ENCODE results near the gene CSF2RB. TPM values are rescaled to one million over a fixed set of nuclear protein-coding genes. Genes with fewer than 3 reads are reported as not detected.

Gene CSF2RB
- total and polyA plus RNA-seq, 10 of the 15 experiments (the other 5 are each of a cell fraction or from before 2014, with no cell fraction given): 0.82 to 12.5 (median 5.4) TPM

DNA sequence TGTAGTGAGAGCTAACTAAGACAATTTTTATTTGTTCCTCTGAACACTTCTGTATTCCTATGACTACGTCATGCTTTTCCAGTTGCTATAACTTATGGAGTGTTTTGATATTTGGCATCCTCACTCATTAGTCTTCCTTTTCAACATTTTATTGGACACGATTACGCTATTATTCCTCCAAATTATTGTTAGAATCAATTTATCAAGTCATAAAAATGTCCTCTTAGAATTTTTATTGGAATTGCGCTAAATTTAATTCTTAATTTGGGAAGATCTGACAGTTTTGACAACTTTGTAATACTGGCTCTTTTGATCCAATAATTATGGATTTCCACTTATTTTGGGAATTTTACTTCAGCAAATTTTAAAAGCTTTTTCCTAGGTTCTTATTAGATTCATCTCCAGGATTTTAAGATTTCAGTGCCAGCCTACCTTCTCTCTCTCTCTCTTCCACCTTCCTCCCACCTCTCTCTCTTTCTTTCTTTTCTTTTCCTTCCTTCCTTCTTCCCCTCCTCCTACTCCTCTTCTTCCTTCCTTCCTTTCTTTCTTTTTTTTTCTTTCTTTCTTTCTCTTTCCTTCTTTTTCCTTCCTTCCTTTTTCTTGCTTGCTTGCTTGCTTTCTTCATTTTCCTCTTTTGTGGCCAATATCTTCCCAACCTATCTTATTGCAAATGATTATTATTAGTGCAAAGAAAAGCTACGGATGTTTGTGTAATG is 55.0 kb downstream of the CSF2RB start:
- ATAC-seq (no peak), DNase-seq (ENCODE audit: low read depth, low spot score) (no peak), FAIRE-seq (no peak)
- SMC1A ChIA-PET (ENCODE audit: uncharacterized antibody, unreplicated experiment): interaction anchor here (1.1 to 1.8 kb wide), 4 partner anchors 9 to 116 kb away, joined by 3 to 11 read pairs (median 4); no protein-coding TSS in a partner anchor
- Histone ChIP-seq H3K4me3 (no peak overlapping the region), H3K79me2 (ENCODE audit: control insufficient read depth, insufficient read depth, low read length) (no peaks in the 10 kb centered on the region), H3K27ac (ENCODE audit: control insufficient read depth, insufficient read depth) (no peak overlapping the region), H3K36me3 (ENCODE audit: control insufficient read depth in 2 of 2, insufficient read depth in 2 of 2, low read length in 1 of 2) (no peaks in the 10 kb centered on the region), H4K20me1 (ENCODE audit: control insufficient read depth, insufficient read depth) (no peaks in the 10 kb centered on the region), H3K4me2 (ENCODE audit: control insufficient read depth, insufficient read depth) (no peak overlapping the region), H2AFZ (ENCODE audit: control insufficient read depth, low read depth, low read length) (no peak overlapping the region), H3K4me1 (ENCODE audit: control insufficient read depth, insufficient read depth, low read length) (no peaks in the 10 kb centered on the region), H3K9me3 (replicated peaks; ENCODE audit: control insufficient read depth, insufficient read depth, low read length) (no peaks in the 10 kb centered on the region), H3K27me3 (replicated peaks in 1 of 2; ENCODE audit: control insufficient read depth in 2 of 2, insufficient read depth in 2 of 2, low read length in 1 of 2) (no peaks in the 10 kb centered on the region), H3K9ac (ENCODE audit: control insufficient read depth, insufficient read depth, low read length) (no peak overlapping the region)
- intact Hi-C loops (cut with micrococcal nuclease; ENCODE audit: unreplicated experiment): no loop called here
- POLR2A ChIA-PET: no interaction called here
- RAD21 ChIA-PET (ENCODE audit: unreplicated experiment): no interaction called here
- no TSS peak for BruUV-seq (replicated peaks)
- TF ChIP-seq HCFC1 (IDR thresholded peaks at IDR 0.05; ENCODE audit: low read length) (no peak), USF2 (IDR thresholded peaks at IDR 0.05; ENCODE audit: borderline replicate concordance, low read depth, low read length) (no peak), PML (IDR thresholded peaks at IDR 0.05; ENCODE audit: low read length) (no peak), KLF5 (IDR thresholded peaks at IDR 0.05; ENCODE audit: partially characterized antibody) (no peak), ZNF207 (IDR thresholded peaks at IDR 0.05; ENCODE audit: borderline replicate concordance) (no peak), MAX (IDR thresholded peaks at IDR 0.05; ENCODE audit: low read depth, low read length) (no peak), GABPA (IDR thresholded peaks at IDR 0.05; ENCODE audit: low read depth) (no peak), NFYA (IDR thresholded peaks at IDR 0.05; ENCODE audit: borderline replicate concordance, low read depth, low read length) (no peak)
- TF ChIP-seq, protein P1, sequence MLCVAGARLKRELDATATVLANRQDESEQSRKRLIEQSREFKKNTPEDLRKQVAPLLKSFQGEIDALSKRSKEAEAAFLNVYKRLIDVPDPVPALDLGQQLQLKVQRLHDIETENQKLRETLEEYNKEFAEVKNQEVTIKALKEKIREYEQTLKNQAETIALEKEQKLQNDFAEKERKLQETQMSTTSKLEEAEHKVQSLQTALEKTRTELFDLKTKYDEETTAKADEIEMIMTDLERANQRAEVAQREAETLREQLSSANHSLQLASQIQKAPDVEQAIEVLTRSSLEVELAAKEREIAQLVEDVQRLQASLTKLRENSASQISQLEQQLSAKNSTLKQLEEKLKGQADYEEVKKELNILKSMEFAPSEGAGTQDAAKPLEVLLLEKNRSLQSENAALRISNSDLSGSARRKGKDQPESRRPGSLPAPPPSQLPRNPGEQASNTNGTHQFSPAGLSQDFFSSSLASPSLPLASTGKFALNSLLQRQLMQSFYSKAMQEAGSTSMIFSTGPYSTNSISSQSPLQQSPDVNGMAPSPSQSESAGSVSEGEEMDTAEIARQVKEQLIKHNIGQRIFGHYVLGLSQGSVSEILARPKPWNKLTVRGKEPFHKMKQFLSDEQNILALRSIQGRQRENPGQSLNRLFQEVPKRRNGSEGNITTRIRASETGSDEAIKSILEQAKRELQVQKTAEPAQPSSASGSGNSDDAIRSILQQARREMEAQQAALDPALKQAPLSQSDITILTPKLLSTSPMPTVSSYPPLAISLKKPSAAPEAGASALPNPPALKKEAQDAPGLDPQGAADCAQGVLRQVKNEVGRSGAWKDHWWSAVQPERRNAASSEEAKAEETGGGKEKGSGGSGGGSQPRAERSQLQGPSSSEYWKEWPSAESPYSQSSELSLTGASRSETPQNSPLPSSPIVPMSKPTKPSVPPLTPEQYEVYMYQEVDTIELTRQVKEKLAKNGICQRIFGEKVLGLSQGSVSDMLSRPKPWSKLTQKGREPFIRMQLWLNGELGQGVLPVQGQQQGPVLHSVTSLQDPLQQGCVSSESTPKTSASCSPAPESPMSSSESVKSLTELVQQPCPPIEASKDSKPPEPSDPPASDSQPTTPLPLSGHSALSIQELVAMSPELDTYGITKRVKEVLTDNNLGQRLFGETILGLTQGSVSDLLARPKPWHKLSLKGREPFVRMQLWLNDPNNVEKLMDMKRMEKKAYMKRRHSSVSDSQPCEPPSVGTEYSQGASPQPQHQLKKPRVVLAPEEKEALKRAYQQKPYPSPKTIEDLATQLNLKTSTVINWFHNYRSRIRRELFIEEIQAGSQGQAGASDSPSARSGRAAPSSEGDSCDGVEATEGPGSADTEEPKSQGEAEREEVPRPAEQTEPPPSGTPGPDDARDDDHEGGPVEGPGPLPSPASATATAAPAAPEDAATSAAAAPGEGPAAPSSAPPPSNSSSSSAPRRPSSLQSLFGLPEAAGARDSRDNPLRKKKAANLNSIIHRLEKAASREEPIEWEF (IDR thresholded peaks at IDR 0.05; ENCODE audit: insufficient replicate concordance, low read depth, low read length): no peak
- CTCF ChIA-PET: interaction anchor here (1.2 to 18.9 kb wide), 3 partner anchors 9 to 182 kb away, joined by 6 to 310 read pairs (median 51); partner anchors contain the start of gene NCF4
- in situ Hi-C loops (cut with MboI): no loop called here
- WGBS (ENCODE audit: insufficient coverage, insufficient replicate concordance, low lambda C conversion rate, missing lambda C conversion rate): 52% methylated on average over 5 of the region's 5 CpGs

All from GM12878 (cell line).